Activated CD8-positive, alpha-beta memory T cell treated with anti-CD3 and anti-CD28 coated beads, Interleukin-2, amount 10 ng/mL, durations not matched to agents 7 days and 5 days (primary cell): Measurements from ENCODE around the gene NFIC. TPM values are rescaled to one million over a fixed set of nuclear protein-coding genes. Genes with fewer than 3 reads are reported as not detected.
A peak's percentile ranks its signal among the peaks of the same experiment; 100 is the strongest.
"Not testable (repeated sequence)": the region's sequence is repeated elsewhere in the genome, so short reads cannot be mapped to it uniquely, and the experiment has no call there.

Source experiments
- ATAC-seq: fragments of 150-1000 bp; cut with Tn5 transposase; one replicate; pipeline ENCODE4 v1.10.0; 2021; ENCODE audit warnings: moderate library complexity
- CTCF ChIA-PET: fragments of 350-600 bp; sonication (Branson Sonifier 250); formaldehyde crosslinking; loops from one replicate; lab custom pipeline; 2021; ENCODE audit warnings: antibody characterized with exemption; lab: Charles Lee
- DNase-seq: peaks from one replicate; pipeline ENCODE4 v3.0.0-alpha.2; 2020
- H3K27ac Mint-ChIP-seq: one replicate; pipeline ENCODE4 v1.8.0; 2021; ENCODE audit warnings: mild to moderate bottlenecking, mixed read lengths
- H3K27me3 Mint-ChIP-seq: one replicate; pipeline ENCODE4 v1.8.0; 2021; ENCODE audit warnings: mixed read lengths
- H3K36me3 Mint-ChIP-seq: one replicate; pipeline ENCODE4 v1.8.0; 2021; ENCODE audit warnings: mild to moderate bottlenecking, mixed read lengths
- H3K4me1 Mint-ChIP-seq: one replicate; pipeline ENCODE4 v1.8.0; 2021; ENCODE audit warnings: mixed read lengths
- H3K4me3 Mint-ChIP-seq: one replicate; pipeline ENCODE4 v1.8.0; 2021; ENCODE audit warnings: mild to moderate bottlenecking, moderate library complexity, mixed read lengths
- H3K9me3 Mint-ChIP-seq: one replicate; pipeline ENCODE4 v1.8.0; 2022; ENCODE audit warnings: low read depth, mixed read lengths
- total RNA-seq, 2 experiments: library from RNA; stranded (reverse); gene quantifications; one replicate each; pipeline ENCODE4 v1.2.3, GENCODE V29; 2021

The NFIC gene
- total RNA-seq, 2 experiments from 2014 or later = 14.0 to 15.1 TPM

DNA sequence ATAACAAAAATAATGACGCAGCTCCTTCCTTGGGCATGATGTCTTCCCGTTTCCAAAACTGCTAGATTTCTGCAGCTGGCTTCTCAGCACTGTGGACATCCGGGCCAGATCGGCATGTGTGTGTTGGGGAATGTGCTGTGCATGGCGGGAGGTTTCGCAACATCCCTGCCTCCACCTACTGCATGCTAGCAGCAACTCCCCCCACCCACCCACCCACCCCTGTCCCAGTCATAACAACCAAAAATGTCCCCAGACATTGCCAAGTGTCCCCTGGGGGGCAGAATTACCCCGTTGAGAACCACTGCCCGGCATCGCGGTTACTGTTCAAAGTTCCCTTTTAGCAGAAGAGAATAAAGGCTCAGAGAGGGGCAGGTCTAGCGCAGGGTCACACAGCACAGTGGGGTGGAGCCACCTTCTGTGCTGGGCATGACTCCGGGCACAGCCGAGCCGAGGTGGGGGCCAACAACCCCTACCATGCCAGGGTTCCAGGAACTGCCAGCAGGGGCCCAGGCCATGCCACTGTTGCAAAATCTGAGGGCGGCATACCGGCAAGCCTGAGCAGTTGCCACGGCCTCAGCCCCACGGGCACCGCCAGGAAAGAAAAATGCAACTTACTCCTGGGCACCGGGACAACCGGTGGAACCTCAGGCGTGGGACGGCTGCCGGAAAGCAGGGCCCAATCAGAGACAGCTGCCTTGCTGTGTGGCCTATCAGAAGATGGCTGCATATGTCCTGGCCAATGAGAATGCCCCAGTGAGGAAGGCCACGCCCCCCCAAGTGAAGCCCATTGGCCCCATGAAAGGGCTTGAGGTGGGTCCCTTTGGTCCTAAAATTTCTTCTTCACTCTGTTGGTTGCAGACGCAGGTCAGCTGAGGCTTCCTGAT is 22.5 kb upstream of the NFIC start:
- Mint-ChIP-seq H3K4me1 (peaks cover under 1% of the 10 kb centered on the region), H3K36me3 (no peaks in the 10 kb centered on the region), H3K27me3 (no peaks in the 10 kb centered on the region), H3K4me3 (no peak overlapping the region), H3K9me3 (no peaks in the 10 kb centered on the region), H3K27ac (no peak overlapping the region)
- peak; percentile 47 for DNase-seq
- CTCF ChIA-PET = interaction anchor here (0.9 to 1.6 kb wide), 2 partner anchors 77 to 86 kb away, joined by 3 to 14 read pairs; no protein-coding TSS in a partner anchor
- peak; percentile 83 for ATAC-seq

DNA sequence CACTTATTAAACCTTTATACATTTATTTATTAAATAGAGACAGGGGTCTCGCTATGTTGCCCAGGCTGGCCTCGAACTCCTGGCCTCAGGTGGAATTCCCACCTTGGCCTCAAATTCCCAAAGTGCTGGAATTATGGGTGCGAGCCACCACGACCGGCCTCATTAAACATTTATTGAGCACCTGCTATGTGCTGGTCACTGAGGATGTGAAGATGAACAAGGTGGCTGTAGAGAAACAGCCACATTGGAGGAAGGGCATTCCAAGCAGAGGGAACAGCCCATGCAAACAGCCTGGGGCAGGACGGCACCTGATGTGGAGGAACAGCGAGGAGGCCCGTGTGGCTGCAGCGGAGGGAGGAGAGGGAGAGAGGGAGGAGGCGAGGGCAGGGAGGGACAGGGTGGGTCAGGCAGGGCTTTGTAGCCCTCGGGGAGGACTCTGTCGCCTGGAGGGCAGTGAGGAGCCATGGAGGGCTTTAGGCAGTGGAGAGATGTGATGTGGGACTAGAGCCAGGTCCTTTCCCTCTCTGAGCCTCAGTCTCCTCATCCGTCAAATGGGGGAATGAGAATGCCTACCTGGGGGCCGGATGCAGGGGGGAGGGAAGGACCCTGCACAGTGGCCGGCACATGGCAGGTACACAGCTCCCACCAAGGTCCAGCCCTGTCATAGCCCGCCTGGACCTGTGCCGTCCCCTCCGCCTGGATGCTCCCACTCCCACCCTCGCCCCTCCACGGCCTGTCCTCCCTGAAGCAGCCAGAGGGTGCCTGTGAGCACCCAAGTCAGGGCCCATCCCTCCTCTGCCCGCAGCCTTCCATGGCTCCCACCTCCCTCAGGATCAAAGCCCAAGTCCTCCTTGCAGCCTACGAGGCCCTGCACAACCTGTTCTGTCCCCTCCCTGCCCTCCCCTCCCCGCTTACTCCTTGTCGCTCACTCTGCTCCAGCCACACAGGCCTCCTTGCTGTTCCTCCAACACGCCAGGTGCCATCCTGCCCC is 21.5 kb upstream of the NFIC start:
- Mint-ChIP-seq H3K27ac (no peak overlapping the region), H3K4me3 (no peak overlapping the region), H3K4me1 (no peaks in the 10 kb centered on the region), H3K27me3 (no peaks in the 10 kb centered on the region), H3K36me3 (no peaks in the 10 kb centered on the region), H3K9me3 (no peaks in the 10 kb centered on the region)
- no peak for ATAC-seq
- CTCF ChIA-PET = interaction anchor here (1.5 kb wide), 1 partner anchor 128 kb away, joined by 3 read pairs; no protein-coding TSS in a partner anchor
- no peak for DNase-seq

DNA sequence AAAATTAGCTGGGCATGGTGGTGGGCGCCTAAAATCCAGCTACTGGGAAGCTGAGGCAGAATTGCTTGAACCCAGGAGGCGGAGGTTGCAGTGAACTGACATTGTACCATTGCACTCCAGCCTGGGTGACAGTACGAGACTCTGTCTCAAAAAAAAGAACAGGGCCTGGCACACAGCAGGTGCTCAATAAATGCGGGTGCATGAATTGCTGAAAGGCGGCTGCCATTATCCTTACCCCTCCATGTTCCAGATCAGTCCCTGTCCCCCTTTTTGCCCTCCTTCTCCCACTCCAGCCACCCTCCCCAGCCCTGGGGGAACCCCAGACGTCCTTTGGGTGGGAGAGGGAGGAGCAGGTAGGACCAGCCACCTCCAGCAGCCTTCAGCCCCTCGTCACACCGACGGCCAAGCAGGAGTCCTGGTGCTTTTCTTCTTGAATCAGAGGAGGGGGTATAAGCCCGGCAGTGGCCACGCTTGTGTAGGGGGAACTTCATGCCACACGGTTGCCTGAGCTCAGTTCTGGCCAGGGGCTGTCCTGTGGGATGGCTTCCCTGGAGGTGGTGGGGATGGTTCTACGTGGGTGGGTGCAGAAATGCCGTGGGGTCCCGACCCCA is 20.4 kb upstream of the NFIC start:
- no peak for ATAC-seq
- Mint-ChIP-seq H3K9me3 (no peaks in the 10 kb centered on the region), H3K4me3 (no peak overlapping the region), H3K36me3 (no peaks in the 10 kb centered on the region), H3K27ac (no peak overlapping the region), H3K4me1 (no peaks in the 10 kb centered on the region), H3K27me3 (no peaks in the 10 kb centered on the region)
- DNase-seq = no peak
- CTCF ChIA-PET = interaction anchor here (1.5 kb wide), 1 partner anchor 127 kb away, joined by 3 read pairs; no protein-coding TSS in a partner anchor

DNA sequence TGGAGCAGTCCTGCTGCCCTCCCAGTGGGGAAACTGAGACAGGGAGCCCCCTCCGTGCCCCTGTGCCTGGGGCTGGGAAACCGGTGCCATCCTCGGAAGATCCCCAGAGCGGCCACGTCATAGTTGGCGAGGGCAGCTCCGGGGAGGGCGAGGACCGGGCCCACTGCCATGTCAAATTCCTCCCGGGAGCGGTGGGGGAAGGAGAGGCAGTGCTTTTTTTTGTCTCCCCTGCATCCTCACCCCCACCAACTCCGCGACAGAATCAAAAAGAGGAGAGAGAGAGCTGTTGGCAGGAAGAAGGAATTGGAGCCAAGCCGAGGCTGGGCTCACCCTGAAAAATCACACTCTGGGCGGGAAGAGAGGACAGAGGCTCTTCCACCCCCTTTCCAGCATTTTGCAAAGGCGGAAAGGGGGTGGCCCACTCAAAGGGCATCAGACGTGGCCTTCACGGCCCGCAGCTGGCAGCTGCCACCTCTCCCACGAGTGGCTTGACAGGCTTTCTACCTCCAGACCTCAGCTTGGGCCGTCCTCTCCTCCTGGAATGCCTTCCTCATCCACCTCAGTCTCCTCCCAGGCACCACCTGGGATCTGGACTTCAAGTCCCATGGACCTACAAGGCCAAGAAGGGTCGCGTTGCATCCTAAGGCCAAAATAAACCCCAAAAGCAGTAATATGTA is 19.6 kb upstream of the NFIC start:
- H3K36me3 Mint-ChIP-seq = no peaks in the 10 kb centered on the region
- no peak for DNase-seq
- H3K4me3 Mint-ChIP-seq = no peak overlapping the region
- no peaks in the 10 kb centered on the region for H3K27me3 Mint-ChIP-seq
- ATAC-seq = no peak
- H3K4me1 Mint-ChIP-seq = no peaks in the 10 kb centered on the region
- H3K27ac Mint-ChIP-seq = no peak overlapping the region
- H3K9me3 Mint-ChIP-seq = no peaks in the 10 kb centered on the region
- CTCF ChIA-PET = interaction anchor here (1.5 kb wide), 1 partner anchor 126 kb away, joined by 3 read pairs; no protein-coding TSS in a partner anchor

DNA sequence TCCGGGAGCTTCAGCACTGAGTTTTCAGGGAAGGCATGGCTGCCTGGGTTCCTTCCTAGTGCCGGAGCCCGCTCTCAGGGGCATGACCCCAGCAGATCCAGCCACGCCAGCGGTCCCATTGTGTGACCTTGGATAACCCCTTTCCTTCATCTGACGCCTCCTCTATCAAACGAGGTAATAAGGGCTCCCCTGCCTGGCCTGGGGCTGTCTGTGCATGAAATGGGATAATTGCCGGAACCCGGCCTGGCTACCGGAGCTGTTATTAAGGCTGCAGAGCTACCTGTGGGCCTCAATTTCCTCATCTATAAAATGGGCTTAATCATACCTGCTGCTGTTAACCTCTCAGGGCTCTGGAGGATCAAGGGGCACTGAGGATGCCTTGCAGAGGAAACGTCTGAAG is 18.3 kb upstream of the NFIC start:
- H3K9me3 Mint-ChIP-seq = no peaks in the 10 kb centered on the region
- no peaks in the 10 kb centered on the region for H3K27me3 Mint-ChIP-seq
- CTCF ChIA-PET = interaction anchor here (1.4 kb wide), 1 partner anchor 81 kb away, joined by 3 read pairs; no protein-coding TSS in a partner anchor
- no peak for ATAC-seq
- no peak for DNase-seq
- H3K4me1 Mint-ChIP-seq = no peaks in the 10 kb centered on the region
- no peaks in the 10 kb centered on the region for H3K36me3 Mint-ChIP-seq
- no peak overlapping the region for H3K4me3 Mint-ChIP-seq
- no peak overlapping the region for H3K27ac Mint-ChIP-seq

DNA sequence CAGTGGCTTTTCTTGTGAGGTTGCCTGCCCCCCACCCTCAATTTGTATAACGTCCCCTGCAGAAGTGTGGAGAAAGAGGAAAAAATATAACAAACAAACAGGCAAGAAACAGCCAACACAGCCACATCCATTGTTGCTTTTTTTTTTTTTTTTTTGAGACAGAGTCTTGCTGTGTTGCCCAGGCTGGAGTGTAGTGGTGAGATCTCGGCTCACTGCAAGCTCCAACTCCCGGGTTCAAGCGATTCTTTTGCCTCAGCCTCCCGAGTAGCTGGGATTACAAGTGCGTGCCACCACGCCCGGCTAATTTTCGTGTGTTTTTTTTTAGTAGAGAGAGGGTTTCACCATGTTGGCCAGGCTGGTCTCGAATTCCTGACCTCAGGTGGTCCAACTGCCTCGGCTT is 17.9 kb upstream of the NFIC start:
- DNase-seq, H3K4me3 Mint-ChIP-seq, H3K9me3 Mint-ChIP-seq, ATAC-seq, H3K27me3 Mint-ChIP-seq, H3K4me1 Mint-ChIP-seq, H3K36me3 Mint-ChIP-seq, H3K27ac Mint-ChIP-seq: not testable (repeated sequence)
- CTCF ChIA-PET = interaction anchor here (1.4 kb wide), 1 partner anchor 81 kb away, joined by 3 read pairs; no protein-coding TSS in a partner anchor

DNA sequence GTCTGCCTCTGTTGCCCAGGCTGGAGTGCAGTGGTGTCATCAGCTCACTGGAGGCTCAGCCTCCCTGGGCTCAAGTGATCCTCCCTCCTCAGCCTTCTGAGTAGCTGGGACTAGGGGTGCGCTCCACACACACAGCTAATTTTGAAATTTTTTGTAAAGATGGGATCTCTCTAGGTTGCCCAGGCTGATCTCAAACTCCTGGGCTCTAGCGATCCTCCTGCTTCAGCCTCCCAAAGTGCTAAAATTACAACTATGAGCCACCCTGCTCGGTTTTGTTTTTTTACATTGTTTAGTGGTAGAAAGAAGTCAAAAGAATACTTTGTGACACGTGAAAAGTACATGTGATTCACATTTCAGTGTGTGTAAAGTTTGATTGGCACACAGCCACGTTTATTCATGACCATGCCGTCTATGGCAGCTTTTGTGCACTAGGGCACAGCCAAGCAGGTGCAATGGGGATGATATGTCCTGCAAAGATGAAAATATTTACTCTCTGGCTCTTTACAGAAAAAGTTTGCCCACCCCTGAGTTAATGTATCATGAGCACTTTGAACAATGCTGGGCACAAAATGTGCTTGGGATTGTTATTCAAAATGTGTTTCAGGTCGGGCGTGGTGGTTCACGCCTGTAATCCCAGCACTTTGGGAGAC is 16.2 kb upstream of the NFIC start:
- DNase-seq (no peak), ATAC-seq (no peak)
- Mint-ChIP-seq H3K27me3 (no peaks in the 10 kb centered on the region), H3K9me3 (no peaks in the 10 kb centered on the region), H3K4me1 (no peaks in the 10 kb centered on the region), H3K27ac (no peak overlapping the region), H3K36me3 (no peaks in the 10 kb centered on the region), H3K4me3 (no peak overlapping the region)
- CTCF ChIA-PET = interaction anchor here (0.7 to 1.5 kb wide), 3 partner anchors 36 to 426 kb away, joined by 3 to 5 read pairs (median 3); no protein-coding TSS in a partner anchor

DNA sequence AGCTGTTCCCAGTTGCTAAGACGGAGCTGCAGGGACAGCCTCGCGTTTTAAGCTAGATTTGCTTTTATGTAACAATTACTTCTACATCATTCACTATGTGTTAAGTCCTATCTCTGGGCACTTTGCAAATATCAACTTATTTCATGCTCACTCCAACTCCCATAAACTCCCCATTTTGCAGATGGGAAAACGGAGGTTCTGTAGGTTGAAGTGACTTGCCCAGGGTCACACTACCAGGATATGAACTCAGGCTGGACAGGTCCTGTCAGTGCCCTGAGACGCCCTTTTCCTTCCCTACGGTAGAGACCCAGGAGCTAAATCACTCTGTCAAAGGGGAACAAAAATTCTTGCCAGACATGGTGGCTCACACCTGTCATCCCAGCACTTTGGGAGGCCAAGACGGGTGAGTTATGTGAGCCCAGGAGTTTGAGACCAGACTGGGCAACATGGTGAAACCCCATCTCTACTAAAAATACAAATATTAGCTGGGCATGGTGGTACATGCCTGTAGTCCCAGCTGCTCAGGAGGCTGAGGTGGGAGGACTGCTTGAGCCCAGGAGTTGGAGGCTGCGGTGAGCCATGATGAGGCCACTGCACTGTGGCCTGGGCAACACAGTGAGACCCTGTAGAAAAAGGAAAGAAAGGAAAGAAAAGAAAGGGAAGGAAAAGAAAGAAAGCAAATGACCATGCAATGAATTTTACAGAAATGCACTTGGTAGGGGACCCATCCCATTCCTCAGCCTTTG is 14.5 kb upstream of the NFIC start:
- no peak overlapping the region for H3K27ac Mint-ChIP-seq

DNA sequence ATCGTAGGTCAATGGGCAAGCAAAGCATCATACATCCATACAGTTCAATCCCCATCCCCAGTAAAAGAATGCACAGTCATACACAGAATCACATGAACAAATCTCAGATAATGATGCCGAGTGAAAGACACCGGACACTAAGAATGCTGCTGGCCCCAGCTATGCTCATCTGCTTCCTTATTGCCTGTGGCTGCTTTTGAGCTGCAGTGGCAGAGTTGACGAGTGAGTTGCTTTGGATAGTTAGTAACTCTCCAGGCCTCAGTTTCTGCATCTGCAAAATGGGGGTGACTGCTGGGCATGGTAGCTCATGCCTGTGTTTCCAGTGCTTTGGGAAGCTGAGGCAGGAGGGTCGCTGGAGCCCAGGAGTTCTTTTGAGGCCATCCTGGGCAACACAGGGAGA is 12.9 kb upstream of the NFIC start:
- H3K4me1 Mint-ChIP-seq = peaks cover 5% of the 10 kb centered on the region
- CTCF ChIA-PET = interaction anchor here (1.6 kb wide), 1 partner anchor 132 kb away, joined by 5 read pairs; no protein-coding TSS in a partner anchor
- ATAC-seq (no peak), DNase-seq (no peak)
- no peak overlapping the region for H3K27ac Mint-ChIP-seq
- H3K36me3 Mint-ChIP-seq = no peaks in the 10 kb centered on the region
- peaks cover 15% of the 10 kb centered on the region for H3K27me3 Mint-ChIP-seq
- H3K9me3 Mint-ChIP-seq = no peaks in the 10 kb centered on the region
- H3K4me3 Mint-ChIP-seq = no peak overlapping the region

More for the DNA sequence above, 14.5 kb upstream of the NFIC start:
- H3K36me3 Mint-ChIP-seq = no peaks in the 10 kb centered on the region
- H3K4me1 Mint-ChIP-seq = no peaks in the 10 kb centered on the region
- CTCF ChIA-PET = no interaction called here
- H3K27me3 Mint-ChIP-seq = peaks cover 2% of the 10 kb centered on the region
- H3K9me3 Mint-ChIP-seq = no peaks in the 10 kb centered on the region
- H3K4me3 Mint-ChIP-seq = no peak overlapping the region
- ATAC-seq = no peak
- no peak for DNase-seq

DNA sequence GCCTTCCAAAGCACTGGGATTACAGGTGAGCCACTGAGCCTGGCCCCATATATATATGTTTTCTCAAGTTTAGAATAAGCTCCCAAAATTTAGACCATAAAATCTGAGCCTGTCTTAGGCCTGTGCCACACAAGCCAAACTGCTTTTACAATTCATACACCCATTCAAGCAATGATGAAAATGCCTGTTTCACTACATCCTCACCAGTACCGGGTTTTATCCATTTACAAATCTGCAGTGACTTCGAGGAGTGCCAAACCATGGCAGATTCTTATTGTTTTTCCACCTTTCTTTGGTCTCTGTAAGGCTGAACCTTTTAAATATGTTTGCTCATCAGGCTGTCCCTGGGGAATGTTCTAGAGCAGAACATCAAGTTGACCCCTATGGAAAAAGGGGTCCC is 9.6 kb upstream of the NFIC start:
- Mint-ChIP-seq H3K4me3 (no peak overlapping the region), H3K27me3 (peaks cover 19% of the 10 kb centered on the region), H3K9me3 (no peaks in the 10 kb centered on the region), H3K36me3 (no peaks in the 10 kb centered on the region), H3K27ac (no peak overlapping the region), H3K4me1 (peaks cover 19% of the 10 kb centered on the region)
- no peak for ATAC-seq
- CTCF ChIA-PET = interaction anchor here (2.2 kb wide), 1 partner anchor 72 kb away, joined by 6 read pairs; no protein-coding TSS in a partner anchor
- DNase-seq = no peak

DNA sequence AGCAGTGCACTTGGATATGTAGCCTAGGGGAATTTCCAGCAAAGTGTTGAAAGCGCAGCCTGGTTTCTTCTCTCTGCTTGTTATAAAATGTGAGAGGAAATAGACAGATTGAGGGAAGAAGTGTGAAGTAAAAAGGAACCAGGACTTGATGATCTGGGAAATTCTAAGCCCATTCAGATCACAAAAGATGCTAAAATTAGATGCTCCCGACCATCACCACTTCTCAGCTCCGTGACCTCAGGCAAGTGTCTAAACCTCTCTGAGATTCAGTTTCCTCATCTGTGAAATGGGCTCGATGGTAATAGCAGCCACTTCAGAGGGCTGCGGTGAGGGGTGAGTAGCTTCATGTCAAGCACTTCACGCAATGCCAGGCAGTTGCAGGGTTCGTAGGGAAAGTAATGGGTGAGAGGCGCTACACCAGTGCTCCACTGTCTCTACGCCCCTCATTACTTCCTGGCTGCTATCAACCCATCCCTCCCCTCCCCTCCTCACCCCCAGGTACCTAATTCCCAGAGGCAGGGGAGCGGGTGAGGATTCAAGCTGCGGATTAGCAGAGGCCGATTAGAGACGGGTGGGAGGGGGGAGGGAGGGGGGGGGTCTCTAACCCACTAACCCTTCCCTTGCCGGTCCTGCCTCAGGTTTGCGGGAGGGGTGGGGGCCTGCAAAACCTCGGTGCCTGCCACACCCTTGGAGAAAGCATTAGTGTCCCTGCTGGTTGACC is 9.0 kb upstream of the NFIC start:
- ATAC-seq (no peak), DNase-seq (no peak)
- peak overlapping the region; percentile 48 for H3K4me3 Mint-ChIP-seq
- peaks cover 19% of the 10 kb centered on the region for H3K27me3 Mint-ChIP-seq
- CTCF ChIA-PET = interaction anchor here (2.2 kb wide), 1 partner anchor 72 kb away, joined by 6 read pairs; no protein-coding TSS in a partner anchor
- H3K36me3 Mint-ChIP-seq = no peaks in the 10 kb centered on the region
- H3K4me1 Mint-ChIP-seq = peaks cover 25% of the 10 kb centered on the region
- H3K27ac Mint-ChIP-seq = no peak overlapping the region
- no peaks in the 10 kb centered on the region for H3K9me3 Mint-ChIP-seq
